Measurements from ENCODE around the gene TBXA2R. TPM values are rescaled to one million over a fixed set of nuclear protein-coding genes. Genes with fewer than 3 reads are reported as not detected.
A peak's percentile ranks its signal among the peaks of the same experiment; 100 is the strongest.
"Not testable (repeated sequence)": the region's sequence is repeated elsewhere in the genome, so short reads cannot be mapped to it uniquely, and the experiment has no call there.

TBXA2R gene
- total and polyA plus RNA-seq, 5 donors from 2014 or later = 0.19 to 1.7 (median 0.73) TPM; not detected in 1

DNA sequence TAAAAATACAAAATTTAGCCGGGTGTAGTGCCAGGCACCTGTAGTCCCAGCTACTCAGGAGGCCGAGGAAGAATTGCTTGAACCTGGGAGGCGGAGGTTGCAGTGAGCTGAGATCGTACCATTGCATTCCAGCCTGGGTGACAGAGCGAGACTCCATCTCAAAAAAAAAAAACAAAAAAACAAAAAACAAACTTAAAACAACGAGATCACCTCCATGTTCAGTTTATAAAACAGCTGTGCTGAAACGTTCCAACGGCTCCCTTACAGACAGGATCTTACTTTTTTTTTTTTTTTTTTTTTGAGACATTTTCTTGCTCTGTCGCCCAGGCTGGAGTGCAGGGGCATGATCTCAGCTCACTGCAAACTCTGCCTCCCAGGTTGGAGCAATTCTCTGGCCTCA lies 22.1 kb upstream of the TBXA2R start:
- not testable (repeated sequence) for H3K36me3 Mint-ChIP-seq; H3K4me3 ChIP-seq (ENCODE audit: low read depth, low read length); H3K27me3 ChIP-seq (ENCODE audit: control insufficient read depth, insufficient read depth, low read length); H3K4me3 Mint-ChIP-seq; ATAC-seq (ENCODE audit: low read depth in 2 of 2); H3K27me3 Mint-ChIP-seq; H3K27ac Mint-ChIP-seq; H3K9me3 Mint-ChIP-seq; H3K36me3 ChIP-seq (ENCODE audit: control insufficient read depth, insufficient read depth, low read length); DNase-seq; H3K27ac ChIP-seq (ENCODE audit: insufficient read depth, low read length, poor library complexity, severe bottlenecking); H3K9me3 ChIP-seq (ENCODE audit: control insufficient read depth in 2 of 2, low read length in 2 of 2)
- H3K4me1 Mint-ChIP-seq = peaks cover 5 to 37% (median 18%) of the 10 kb centered on the region in 4 donors
- peaks cover 29% of the 10 kb centered on the region for H3K4me1 ChIP-seq (ENCODE audit: control insufficient read depth, insufficient read depth, low read length, poor library complexity, severe bottlenecking)

DNA sequence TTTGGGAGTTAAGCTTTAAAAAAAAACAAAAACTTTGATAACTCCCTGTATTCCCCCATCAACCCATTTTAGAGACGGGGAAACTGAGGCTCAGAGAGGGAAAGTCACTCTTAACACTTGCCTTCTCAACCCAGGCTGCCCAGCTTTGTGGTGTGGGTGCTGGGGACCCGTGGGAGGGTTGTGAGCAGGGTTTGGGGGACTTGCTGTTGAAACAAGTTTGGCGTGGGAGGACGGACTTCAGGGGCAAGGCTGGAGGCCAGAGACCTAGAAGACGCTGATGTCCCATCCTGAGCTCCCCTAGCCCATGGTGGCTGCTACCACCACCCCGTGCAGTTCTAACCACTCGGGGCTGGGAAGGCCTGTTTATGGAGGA lies 20.7 kb upstream of the TBXA2R start:
- no peak for DNase-seq

GRCh38 chr19:3626473-3627350 lies 20.0 kb upstream of the TBXA2R start, which contains the start of gene CACTIN:
TSS of gene CACTIN (minus strand) at chr19:3626790. CDS start at chr19:3626762, 28 bp downstream.
- Mint-ChIP-seq H3K36me3 (peaks cover 16% of the 10 kb centered on the region), H3K27me3 (peaks cover 4% of the 10 kb centered on the region), H3K9me3 (no peaks in the 10 kb centered on the region), H3K4me3 (peak within 1 kb of the TSS; percentile 87 to 99 (median 96)), H3K4me1 (peaks cover 5 to 42% (median 18%) of the 10 kb centered on the region in 4 donors), H3K27ac (peak within 1 kb of the TSS; percentile 98 to 99 (median 99))
- Histone ChIP-seq H3K36me3 (ENCODE audit: control insufficient read depth, insufficient read depth, low read length) (peaks cover 8% of the 10 kb centered on the region), H3K4me3 (ENCODE audit: low read depth, low read length) (peak within 1 kb of the TSS; percentile 87), H3K27me3 (ENCODE audit: control insufficient read depth, insufficient read depth, low read length) (no peaks in the 10 kb centered on the region), H3K9me3 (ENCODE audit: control insufficient read depth in 2 of 2, low read length in 2 of 2) (no peaks in the 10 kb centered on the region), H3K4me1 (ENCODE audit: control insufficient read depth, insufficient read depth, low read length, poor library complexity, severe bottlenecking) (peaks cover 29% of the 10 kb centered on the region), H3K27ac (ENCODE audit: insufficient read depth, low read length, poor library complexity, severe bottlenecking) (peak within 1 kb of the TSS; percentile 87)
- ATAC-seq (ENCODE audit: low read depth in 2 of 2) (peak; percentile 96), DNase-seq (peak; percentile 98 to 99 (median 98))

More for the DNA sequence above, 20.7 kb upstream of the TBXA2R start:
- Mint-ChIP-seq H3K36me3 (peaks cover 13% of the 10 kb centered on the region), H3K27me3 (peaks cover 4% of the 10 kb centered on the region), H3K27ac (peak overlapping the region in 2 of 3 donors; percentile 99), H3K4me3 (peak overlapping the region; percentile 82 to 99 (median 92)), H3K4me1 (peaks cover 5 to 40% (median 18%) of the 10 kb centered on the region in 4 donors), H3K9me3 (no peaks in the 10 kb centered on the region)
- H3K36me3 ChIP-seq (ENCODE audit: control insufficient read depth, insufficient read depth, low read length) = peaks cover 8% of the 10 kb centered on the region
- ATAC-seq (ENCODE audit: low read depth in 2 of 2) = no peak
- H3K4me3 ChIP-seq (ENCODE audit: low read depth, low read length) = peak overlapping the region; percentile 51
- H3K27ac ChIP-seq (ENCODE audit: insufficient read depth, low read length, poor library complexity, severe bottlenecking) = peak overlapping the region; percentile 18
- peaks cover 29% of the 10 kb centered on the region for H3K4me1 ChIP-seq (ENCODE audit: control insufficient read depth, insufficient read depth, low read length, poor library complexity, severe bottlenecking)
- H3K9me3 ChIP-seq (ENCODE audit: control insufficient read depth in 2 of 2, low read length in 2 of 2) = no peaks in the 10 kb centered on the region
- no peaks in the 10 kb centered on the region for H3K27me3 ChIP-seq (ENCODE audit: control insufficient read depth, insufficient read depth, low read length)

DNA sequence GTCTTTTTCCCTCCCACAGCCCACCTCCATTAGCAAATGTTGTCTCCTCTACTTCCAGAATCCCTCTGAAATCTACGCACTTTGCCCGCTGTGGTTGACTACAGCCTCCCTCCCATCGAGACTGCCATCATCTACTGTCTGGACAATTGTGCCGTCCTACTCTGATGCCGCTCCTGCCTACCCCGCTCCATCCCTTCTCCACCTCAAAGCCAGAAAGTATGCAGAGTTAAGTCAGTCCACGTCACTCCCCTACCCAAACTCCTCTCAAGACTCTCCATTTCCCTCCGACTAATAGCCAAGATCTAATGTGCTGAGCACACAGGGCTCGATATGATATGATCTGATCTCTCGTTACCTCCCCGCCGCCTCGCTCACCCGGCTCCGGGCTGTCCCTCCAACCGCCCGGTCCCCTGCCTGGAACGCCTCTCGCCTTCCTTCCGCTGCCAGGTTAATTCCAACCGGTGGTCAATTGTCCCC lies 19.4 kb upstream of the TBXA2R start:
- Histone ChIP-seq H3K27ac (ENCODE audit: insufficient read depth, low read length, poor library complexity, severe bottlenecking) (peak overlapping the region; percentile 87), H3K9me3 (ENCODE audit: control insufficient read depth in 2 of 2, low read length in 2 of 2) (no peaks in the 10 kb centered on the region), H3K27me3 (ENCODE audit: control insufficient read depth, insufficient read depth, low read length) (no peaks in the 10 kb centered on the region), H3K4me3 (ENCODE audit: low read depth, low read length) (peak overlapping the region; percentile 87), H3K4me1 (ENCODE audit: control insufficient read depth, insufficient read depth, low read length, poor library complexity, severe bottlenecking) (peaks cover 29% of the 10 kb centered on the region), H3K36me3 (ENCODE audit: control insufficient read depth, insufficient read depth, low read length) (peaks cover 8% of the 10 kb centered on the region)
- peaks cover 4% of the 10 kb centered on the region for H3K27me3 Mint-ChIP-seq
- peaks cover 5 to 42% (median 18%) of the 10 kb centered on the region in 4 donors for H3K4me1 Mint-ChIP-seq
- ATAC-seq (ENCODE audit: low read depth in 2 of 2) (no peak), DNase-seq (no peak)
- H3K4me3 Mint-ChIP-seq = peak overlapping the region; percentile 87 to 99 (median 96)
- H3K27ac Mint-ChIP-seq = peak overlapping the region; percentile 39 to 99 (median 87)
- no peaks in the 10 kb centered on the region for H3K9me3 Mint-ChIP-seq
- peaks cover 16% of the 10 kb centered on the region for H3K36me3 Mint-ChIP-seq

- Histone ChIP-seq H3K4me3 (ENCODE audit: low read depth, low read length) (no peak overlapping the region), H3K4me1 (ENCODE audit: control insufficient read depth, insufficient read depth, low read length, poor library complexity, severe bottlenecking) (peaks cover 29% of the 10 kb centered on the region), H3K27ac (ENCODE audit: insufficient read depth, low read length, poor library complexity, severe bottlenecking) (no peak overlapping the region), H3K9me3 (ENCODE audit: control insufficient read depth in 2 of 2, low read length in 2 of 2) (no peaks in the 10 kb centered on the region), H3K36me3 (ENCODE audit: control insufficient read depth, insufficient read depth, low read length) (peaks cover 16% of the 10 kb centered on the region), H3K27me3 (ENCODE audit: control insufficient read depth, insufficient read depth, low read length) (no peaks in the 10 kb centered on the region)
- ATAC-seq (ENCODE audit: low read depth in 2 of 2) (no peak), DNase-seq (no peak)
- no peaks in the 10 kb centered on the region for H3K9me3 Mint-ChIP-seq
- H3K27ac Mint-ChIP-seq = no peak overlapping the region
- H3K27me3 Mint-ChIP-seq = peaks cover 4% of the 10 kb centered on the region
- H3K36me3 Mint-ChIP-seq = peaks cover 8% of the 10 kb centered on the region
- peaks cover 5 to 40% (median 18%) of the 10 kb centered on the region in 4 donors for H3K4me1 Mint-ChIP-seq
- peak overlapping the region in 1 of 4 donors; percentile 84 for H3K4me3 Mint-ChIP-seq
Observed at GRCh38 chr19:3623716-3624115, 17.0 kb upstream of the TBXA2R start.

GRCh38 chr19:3622224-3622623 lies 15.5 kb upstream of the TBXA2R start:
- Histone ChIP-seq H3K36me3 (ENCODE audit: control insufficient read depth, insufficient read depth, low read length) (peaks cover 16% of the 10 kb centered on the region), H3K27me3 (ENCODE audit: control insufficient read depth, insufficient read depth, low read length) (no peaks in the 10 kb centered on the region), H3K4me3 (ENCODE audit: low read depth, low read length) (no peak overlapping the region), H3K27ac (ENCODE audit: insufficient read depth, low read length, poor library complexity, severe bottlenecking) (no peak overlapping the region), H3K9me3 (ENCODE audit: control insufficient read depth in 2 of 2, low read length in 2 of 2) (no peaks in the 10 kb centered on the region), H3K4me1 (ENCODE audit: control insufficient read depth, insufficient read depth, low read length, poor library complexity, severe bottlenecking) (peaks cover 26% of the 10 kb centered on the region)
- ATAC-seq (ENCODE audit: low read depth in 2 of 2) (no peak), DNase-seq (no peak)
- Mint-ChIP-seq H3K27ac (no peak overlapping the region), H3K4me1 (peaks cover 5 to 36% (median 17%) of the 10 kb centered on the region in 4 donors), H3K4me3 (peak overlapping the region in 2 of 4 donors; percentile 36 to 76), H3K36me3 (peaks cover 8% of the 10 kb centered on the region), H3K9me3 (no peaks in the 10 kb centered on the region), H3K27me3 (peaks cover 4% of the 10 kb centered on the region)

- H3K27me3 Mint-ChIP-seq = peaks cover 2% of the 10 kb centered on the region
- H3K4me1 ChIP-seq (ENCODE audit: control insufficient read depth, insufficient read depth, low read length, poor library complexity, severe bottlenecking) = peaks cover 23% of the 10 kb centered on the region
- no peak overlapping the region for H3K27ac ChIP-seq (ENCODE audit: insufficient read depth, low read length, poor library complexity, severe bottlenecking)
- H3K9me3 Mint-ChIP-seq = no peaks in the 10 kb centered on the region
- DNase-seq = no peak
- no peaks in the 10 kb centered on the region for H3K9me3 ChIP-seq (ENCODE audit: control insufficient read depth in 2 of 2, low read length in 2 of 2)
- no peak overlapping the region for H3K4me3 Mint-ChIP-seq
- peaks cover 8% of the 10 kb centered on the region for H3K36me3 Mint-ChIP-seq
- peaks cover 16% of the 10 kb centered on the region for H3K36me3 ChIP-seq (ENCODE audit: control insufficient read depth, insufficient read depth, low read length)
- no peak overlapping the region for H3K27ac Mint-ChIP-seq
- no peak for ATAC-seq (ENCODE audit: low read depth in 2 of 2)
- no peak overlapping the region for H3K4me3 ChIP-seq (ENCODE audit: low read depth, low read length)
- H3K4me1 Mint-ChIP-seq = peaks cover 5 to 30% (median 13%) of the 10 kb centered on the region in 4 donors
- no peaks in the 10 kb centered on the region for H3K27me3 ChIP-seq (ENCODE audit: control insufficient read depth, insufficient read depth, low read length)
Observed at GRCh38 chr19:3621689-3622088, 15.0 kb upstream of the TBXA2R start.

Measured in CD4-positive, CD25-positive, alpha-beta regulatory T cell (primary cell).